H1 (cell line): ENCODE results near the gene ZBTB38. TPM values are rescaled to one million over a fixed set of nuclear protein-coding genes. Genes with fewer than 3 reads are reported as not detected.

Experiments
- CHD1 ChIP-seq: IDR thresholded peaks from 2 replicates; pipeline ENCODE4 v1.6.1; 2012; ENCODE audit warnings: low read depth, low read length, improper control_type of control experiment
- GABPA ChIP-seq: IDR thresholded peaks from 2 replicates; pipeline ENCODE4 v1.6.1; 2011; ENCODE audit warnings: mild to moderate bottlenecking, low read length, moderate library complexity, borderline replicate concordance; ENCODE audit not compliant: insufficient read depth
- KDM1A ChIP-seq: fragments of 200-600, 300-600 bp; sonication (generic); IDR thresholded peaks from 2 replicates; pipeline ENCODE4 v1.7.1; 2016; ENCODE audit warnings: mild to moderate bottlenecking, low read length, borderline replicate concordance
- KDM4A ChIP-seq: IDR thresholded peaks from one replicate; pipeline ENCODE4 v1.7.1; 2012; ENCODE audit warnings: low read depth, mild to moderate bottlenecking, moderate library complexity, low read length, inconsistent platforms; ENCODE audit not compliant: severe bottlenecking
- POU5F1 ChIP-seq: IDR thresholded peaks from 2 replicates; pipeline ENCODE4 v1.6.1; 2011; ENCODE audit warnings: low read depth, mild to moderate bottlenecking, low read length, moderate library complexity
- YY1 ChIP-seq: IDR thresholded peaks from 2 replicates; pipeline ENCODE4 v1.6.1; 2011; ENCODE audit warnings: low read depth, mild to moderate bottlenecking, low read length
- polyA plus RNA-seq, 7 experiments: library from polyadenylated mRNA; depleted of rRNA in 3 of 7; stranded (reverse) in 5 of 7; unstranded in 2 of 7; fragments of >200 nt in 5 of 7; fragments of 200-250 nt in 2 of 7; gene quantifications; 1 replicate in 5 of 7; 2 replicates in 1 of 7; 4 replicates in 1 of 7; pipeline versions ENCODE4 v1.2.1 to v1.2.3, GENCODE V29; 2011 to 2013; ENCODE audit warnings: missing spikeins in 2 of 7, mixed read lengths in 2 of 7
- total RNA-seq: library from RNA; stranded (reverse); fragmentation: NEBNext Ultra II Directional; extraction: Animal tissue kit (Norgen Biotek cat#: 25700); gene quantifications from 2 replicates; pipeline ENCODE4 v1.2.1, GENCODE V29; 2021

Gene ZBTB38
- total and polyA plus RNA-seq, 2 of the 8 experiments (the other 6 are each of a cell fraction or from before 2014, with no cell fraction given) = 4.4 to 10.5 TPM

GRCh38 chr3:141401573-141402475 is 33.5 kb downstream of the ZBTB38 start (continued):
- TF ChIP-seq KDM4A (peak; percentile 26), POU5F1 (no peak), GABPA (peak; percentile 34; the same call in 1 of the 2 replicates), KDM1A (peak; percentile 50; the same call in 1 of the 2 replicates), YY1 (peak; percentile 85), CHD1 (no peak)
